GM23338 (cell line): ENCODE results near the gene STX8. TPM values are rescaled to one million over a fixed set of nuclear protein-coding genes. Genes with fewer than 3 reads are reported as not detected.

ENCODE experiments used
- ATAC-seq: fragments of 200-7000 bp; cut with Tn5 transposase; 3 replicates; pipeline ENCODE4 v1.9.1; 2020
- DNase-seq: peaks from one replicate; pipeline ENCODE4 v3.0.0-alpha.2; 2015; ENCODE audit warnings: low spot score
- H2AFZ ChIP-seq: fragments of 200-600 bp; sonication (generic); 2 replicates; pipeline ENCODE4 v1.8.0; 2016; ENCODE audit warnings: antibody characterized with exemption, mild to moderate bottlenecking, moderate library complexity
- H3F3A ChIP-seq: fragments of 200-600 bp; sonication (generic); replicated peaks from 2 replicates; pipeline ENCODE4 v1.8.0; 2017; ENCODE audit warnings: antibody characterized with exemption, mixed run types, low read depth
- H3K27ac ChIP-seq: fragments of 200-600 bp; sonication (generic); 2 replicates; pipeline ENCODE4 v1.6.1; 2016; ENCODE audit warnings: low read depth
- H3K27me3 ChIP-seq: fragments of 200-600 bp; sonication (generic); 2 replicates; pipeline ENCODE4 v1.8.0; 2016; ENCODE audit warnings: mild to moderate bottlenecking, mixed run types, moderate library complexity; ENCODE audit not compliant: insufficient read depth
- H3K36me3 ChIP-seq: fragments of 200-600 bp; sonication (generic); 2 replicates; pipeline ENCODE4 v1.8.0; 2016; ENCODE audit warnings: mild to moderate bottlenecking; ENCODE audit not compliant: insufficient read depth
- H3K4me1 ChIP-seq: fragments of 200-600 bp; sonication (generic); 2 replicates; pipeline ENCODE4 v1.8.0; 2016; ENCODE audit warnings: mild to moderate bottlenecking, moderate library complexity; ENCODE audit not compliant: insufficient read depth
- H3K4me2 ChIP-seq: fragments of 200-600 bp; sonication (generic); 2 replicates; pipeline ENCODE4 v1.7.1; 2017; ENCODE audit warnings: mixed run types
- H3K4me3 ChIP-seq: fragments of 200-600 bp; sonication (generic); 2 replicates; pipeline ENCODE4 v1.6.1; 2016; ENCODE audit warnings: mixed run types
- H3K79me2 ChIP-seq: fragments of 200-600 bp; sonication (generic); replicated peaks from 2 replicates; pipeline ENCODE4 v1.8.0; 2017; ENCODE audit warnings: mild to moderate bottlenecking; ENCODE audit not compliant: insufficient read depth
- H3K9me2 ChIP-seq: fragments of 200-600 bp; sonication (generic); 2 replicates; pipeline ENCODE4 v1.8.0; 2017; ENCODE audit not compliant: insufficient read depth
- H4K20me1 ChIP-seq: fragments of 200-600 bp; sonication (generic); replicated peaks from 2 replicates; pipeline ENCODE4 v1.8.0; 2017; ENCODE audit warnings: mild to moderate bottlenecking; ENCODE audit not compliant: insufficient read depth
- H3K27ac Mint-ChIP-seq: 2 replicates; pipeline ENCODE4 v1.8.0; 2020; ENCODE audit warnings: inconsistent platforms, mild to moderate bottlenecking, moderate library complexity, mixed read lengths
- H3K27me3 Mint-ChIP-seq: 3 replicates; pipeline ENCODE4 v1.8.0; 2022; ENCODE audit warnings: low read depth, mild to moderate bottlenecking, moderate library complexity, mixed read lengths, inconsistent platforms; ENCODE audit not compliant: insufficient read depth, poor library complexity
- H3K36me3 Mint-ChIP-seq: 3 replicates; pipeline ENCODE4 v1.8.0; 2021; ENCODE audit warnings: low read depth, mild to moderate bottlenecking, inconsistent platforms, moderate library complexity, mixed read lengths
- H3K4me1 Mint-ChIP-seq: 3 replicates; pipeline ENCODE4 v1.8.0; 2020; ENCODE audit warnings: mild to moderate bottlenecking, inconsistent platforms, mixed read lengths
- H3K4me3 Mint-ChIP-seq: 3 replicates; pipeline ENCODE4 v1.8.0; 2021; ENCODE audit warnings: moderate library complexity, mild to moderate bottlenecking, inconsistent platforms, mixed read lengths
- H3K9me3 Mint-ChIP-seq: 3 replicates; pipeline ENCODE4 v1.8.0; 2020; ENCODE audit warnings: moderate library complexity, mild to moderate bottlenecking, inconsistent platforms, mixed read lengths
- CTCF ChIP-seq, 2 experiments: fragments of 200-600 bp in 1 of 2; sonication (generic) in 1 of 2; conservative IDR thresholded peaks; 2 replicates each; pipeline versions ENCODE4 v1.5.1 to v1.6.1; 2016 to 2017; ENCODE audit warnings: antibody characterized with exemption in 2 of 2, low read depth in 2 of 2, mild to moderate bottlenecking in 2 of 2, moderate library complexity in 1 of 2
- ETS1 ChIP-seq: IDR thresholded peaks from 2 replicates; pipeline ENCODE4 v1.6.1; 2016; ENCODE audit warnings: antibody characterized with exemption
- EZH2phosphoT487 ChIP-seq: fragments of 200-600 bp; sonication (generic); IDR thresholded peaks from one replicate; pipeline ENCODE4 v1.8.1; 2018; ENCODE audit warnings: antibody characterized with exemption; ENCODE audit not compliant: unreplicated experiment
- JUNB ChIP-seq: IDR thresholded peaks from one replicate; pipeline ENCODE4 v1.6.1; 2016; ENCODE audit warnings: antibody characterized with exemption; ENCODE audit not compliant: unreplicated experiment
- NANOG ChIP-seq: IDR thresholded peaks from 2 replicates; pipeline ENCODE4 v1.6.1; 2016; ENCODE audit warnings: antibody characterized with exemption, borderline replicate concordance
- POLR2AphosphoS5 ChIP-seq: IDR thresholded peaks from 2 replicates; pipeline ENCODE4 v1.6.1; 2016; ENCODE audit warnings: antibody characterized with exemption, low read depth
- STAT1 ChIP-seq: IDR thresholded peaks from one replicate; pipeline ENCODE4 v1.6.1; 2016; ENCODE audit warnings: antibody characterized with exemption; ENCODE audit not compliant: unreplicated experiment
- ZNF114 ChIP-seq: fragments of 250-450 bp; sonication (Bioruptor Pico); IDR thresholded peaks from 2 replicates; pipeline ENCODE4 v1.5.0; 2020; ENCODE audit warnings: mild to moderate bottlenecking, moderate library complexity
- polyA plus RNA-seq: library from polyadenylated mRNA; unstranded; fragments of >200 nt; fragmentation: Nextera tagmentation; extraction: Ambion mirVana; gene quantifications from 2 replicates; pipeline ENCODE4 v1.2.1, GENCODE V29; 2016
- total RNA-seq: library from RNA; depleted of rRNA; stranded (reverse); fragments of >200 nt; shearing (Covaris generic); gene quantifications from 2 replicates; pipeline ENCODE4 v1.2.3, GENCODE V29; 2014

Gene STX8
- total and polyA plus RNA-seq, 2 experiments from 2014 or later, result 59.4 to 82.3 TPM

DNA sequence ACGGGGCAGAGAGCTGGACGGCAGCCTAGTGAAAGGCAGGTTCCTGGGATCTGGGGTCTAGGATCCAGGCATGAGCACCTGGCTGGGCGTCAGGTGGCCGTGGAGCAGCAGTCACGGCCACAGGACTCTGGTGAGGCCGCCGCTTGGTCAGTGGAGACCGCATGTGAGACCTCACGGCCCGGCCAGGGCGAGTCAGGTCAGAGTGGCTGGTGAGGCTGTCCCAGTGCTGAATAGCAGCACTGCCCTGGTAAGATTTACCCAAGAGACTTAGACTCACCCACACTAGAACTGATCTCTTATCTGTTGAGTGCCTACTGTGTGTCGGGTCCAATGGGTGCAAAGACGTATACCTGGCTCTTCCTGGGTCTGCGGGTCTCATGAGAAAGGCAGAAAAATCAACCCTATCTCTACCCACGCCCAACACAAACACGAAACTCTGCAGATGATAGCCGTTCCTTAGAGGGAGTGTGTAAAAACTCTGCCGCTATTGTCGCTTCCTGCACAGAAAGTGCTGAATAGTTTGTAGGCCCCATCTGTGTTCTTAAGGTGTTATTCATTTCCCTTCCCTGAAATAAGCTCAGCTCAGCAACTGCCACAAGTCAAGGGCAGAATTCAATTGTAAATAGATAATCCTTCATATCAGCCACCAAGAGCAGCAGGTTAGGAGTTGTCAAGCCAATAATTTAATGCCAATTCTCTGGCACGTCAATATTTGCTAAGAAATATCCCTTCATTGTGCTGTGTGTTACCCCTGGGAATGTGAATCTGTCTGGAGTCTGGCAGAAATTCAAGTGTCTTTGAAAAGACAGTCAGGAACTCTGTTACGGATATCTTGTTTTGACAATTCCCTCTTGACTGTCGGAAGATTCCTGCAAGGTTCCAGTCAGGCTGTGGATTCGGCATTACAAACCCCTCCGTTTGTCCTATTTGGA, 314.3 kb downstream of the STX8 start:
- Histone ChIP-seq H3K4me3 (no peak overlapping the region), H3F3A (no peaks in the 10 kb centered on the region), H3K79me2 (no peaks in the 10 kb centered on the region), H3K27me3 (no peaks in the 10 kb centered on the region), H3K4me2 (no peak overlapping the region), H3K4me1 (peaks cover 12% of the 10 kb centered on the region), H3K9me2 (no peaks in the 10 kb centered on the region; the same call in 1 of the 2 replicates), H3K36me3 (no peaks in the 10 kb centered on the region), H3K27ac (0 out of 2 replicates have a peak overlapping the region, but pooled peaks have one; percentile 26), H4K20me1 (no peaks in the 10 kb centered on the region), H2AFZ (no peak overlapping the region)
- Mint-ChIP-seq H3K4me3 (no peak overlapping the region), H3K9me3 (no peaks in the 10 kb centered on the region), H3K36me3 (no peaks in the 10 kb centered on the region), H3K27me3 (peaks cover 7% of the 10 kb centered on the region), H3K27ac (no peak overlapping the region; the same call in 1 of the 2 replicates), H3K4me1 (peaks cover 36% of the 10 kb centered on the region)
- ATAC-seq (no peak; the same call in 2 of the 3 replicates), DNase-seq (no peak)
- TF ChIP-seq ZNF114 (CRISPR knock-in tag) (no peak), NANOG (no peak)

DNA sequence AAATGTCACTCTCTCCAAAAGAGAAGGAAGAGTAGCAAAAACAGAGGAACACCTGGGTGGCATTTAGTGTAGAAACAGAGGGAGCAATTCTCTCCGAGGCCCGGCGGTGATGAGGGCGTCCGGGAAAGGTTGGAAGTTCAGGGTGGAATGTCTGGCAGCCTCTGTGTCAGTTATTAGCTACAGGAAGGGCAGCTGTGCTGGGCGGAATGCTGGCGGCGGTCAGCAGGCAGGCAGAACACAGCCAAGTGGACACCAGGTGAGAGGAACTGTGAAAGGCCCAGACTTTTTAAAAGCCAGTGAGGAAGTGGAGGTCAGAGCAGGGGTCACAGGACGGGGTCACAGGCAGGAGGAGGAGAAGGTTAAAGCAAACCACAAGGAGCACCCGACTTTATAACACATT, 316.2 kb downstream of the STX8 start:
- Histone ChIP-seq H2AFZ (no peak overlapping the region), H3F3A (no peaks in the 10 kb centered on the region), H3K4me1 (peaks cover 12% of the 10 kb centered on the region), H3K9me2 (no peaks in the 10 kb centered on the region; the same call in 1 of the 2 replicates), H4K20me1 (no peaks in the 10 kb centered on the region), H3K4me3 (no peak overlapping the region), H3K79me2 (no peaks in the 10 kb centered on the region), H3K27me3 (no peaks in the 10 kb centered on the region), H3K4me2 (no peak overlapping the region), H3K27ac (no peak overlapping the region), H3K36me3 (no peaks in the 10 kb centered on the region)
- Mint-ChIP-seq H3K27me3 (peaks cover 7% of the 10 kb centered on the region), H3K4me1 (peaks cover 37% of the 10 kb centered on the region), H3K4me3 (no peak overlapping the region), H3K36me3 (no peaks in the 10 kb centered on the region), H3K9me3 (no peaks in the 10 kb centered on the region), H3K27ac (0 out of 2 replicates have a peak overlapping the region, but pooled peaks have one; percentile 23)
- TF ChIP-seq EZH2phosphoT487, result no peak
- TF ChIP-seq ETS1, result no peak
- TF ChIP-seq POLR2AphosphoS5, result no peak
- no peak for TF ChIP-seq JUNB
- no peak for TF ChIP-seq CTCF (conservative IDR thresholded peaks at IDR 0.05; ENCODE audit: low read depth in 2 of 2)
- no peak for TF ChIP-seq STAT1
- ATAC-seq, result no peak
- no peak for DNase-seq
